Type B pancreatic cell (in vitro differentiated cells): ENCODE data around the gene MAPKAPK5. TPM values are rescaled to one million over a fixed set of nuclear protein-coding genes. Genes with fewer than 3 reads are reported as not detected.

ENCODE experiments used
- DNase-seq: peaks from one replicate; pipeline ENCODE4 v3.0.0; 2021; ENCODE audit warnings: mixed read lengths; ENCODE audit not compliant: unreplicated experiment; ENCODE audit errors: extremely low spot score
- H3K27ac Mint-ChIP-seq: 2 replicates; pipeline ENCODE4 v1.8.0; 2021; ENCODE audit warnings: mild to moderate bottlenecking, mixed read lengths
- H3K27me3 Mint-ChIP-seq: 2 replicates; pipeline ENCODE4 v1.8.0; 2021; ENCODE audit warnings: mixed read lengths
- H3K36me3 Mint-ChIP-seq: 2 replicates; pipeline ENCODE4 v1.8.0; 2021; ENCODE audit warnings: mixed read lengths
- H3K4me1 Mint-ChIP-seq: one replicate; pipeline ENCODE4 v1.8.0; 2021; ENCODE audit warnings: mixed read lengths; ENCODE audit not compliant: unreplicated experiment
- H3K4me3 Mint-ChIP-seq: 2 replicates; pipeline ENCODE4 v1.8.0; 2021; ENCODE audit warnings: mild to moderate bottlenecking, mixed read lengths
- H3K9me3 Mint-ChIP-seq: 2 replicates; pipeline ENCODE4 v1.8.0; 2021; ENCODE audit warnings: mixed read lengths
- total RNA-seq: library from RNA; stranded (reverse); gene quantifications from 2 replicates; pipeline ENCODE4 v1.2.1, GENCODE V29; 2021; ENCODE audit warnings: low replicate concordance
- TF ChIP-seq, protein P1 (sequence below): fragments of 200-600 bp; sonication (generic); conservative IDR thresholded peaks from 2 replicates; pipeline ENCODE4 v1.5.0; 2021; ENCODE audit warnings: antibody characterized with exemption, mild to moderate bottlenecking

MAPKAPK5 gene
- total RNA-seq, 1 donor from 2014 or later: 61.4 TPM

DNA sequence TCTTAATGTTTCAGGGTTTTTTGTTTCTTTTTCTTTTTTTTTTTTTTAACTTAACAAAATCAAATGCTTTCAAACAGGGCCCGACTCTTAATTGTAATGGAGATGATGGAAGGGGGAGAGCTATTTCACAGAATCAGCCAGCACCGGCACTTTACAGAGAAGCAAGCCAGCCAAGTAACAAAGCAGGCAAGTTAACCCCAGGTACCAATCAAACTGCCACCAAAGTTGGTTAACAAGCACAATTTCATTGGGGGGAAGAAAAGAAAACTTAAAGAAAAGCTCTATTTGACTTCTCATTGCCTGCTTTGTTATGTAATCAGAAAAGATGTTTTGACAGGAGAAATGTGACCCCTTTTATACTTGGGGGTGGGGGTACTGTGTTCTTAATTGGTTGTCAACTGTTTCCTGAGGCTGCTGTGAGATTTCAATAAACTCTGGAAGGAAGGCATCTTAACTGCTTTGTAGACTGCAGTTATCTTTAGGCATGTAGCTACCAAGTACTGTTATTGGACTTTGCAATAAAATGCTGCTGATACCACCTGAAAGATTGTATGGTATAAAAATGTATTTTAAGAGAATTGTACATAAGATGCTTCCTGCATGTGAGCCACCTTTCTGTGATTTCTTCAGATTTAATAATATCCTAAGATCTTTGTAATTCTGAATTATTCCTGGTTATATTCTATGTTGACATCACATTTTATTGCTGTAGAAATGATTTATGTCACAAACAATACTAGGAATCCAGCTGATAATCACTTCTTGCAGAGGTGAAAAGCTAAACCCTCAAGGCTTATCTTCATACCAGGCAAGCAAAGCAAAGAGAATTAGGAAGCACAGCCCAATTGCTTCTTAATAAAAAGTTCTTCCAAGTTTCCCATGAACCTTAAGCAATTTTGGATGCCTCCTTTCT, 26.9 kb downstream of the MAPKAPK5 start:
- no peak for DNase-seq
- Mint-ChIP-seq H3K9me3 (no peaks in the 10 kb centered on the region), H3K4me3 (no peak overlapping the region), H3K27ac (no peak overlapping the region), H3K4me1 (no peaks in the 10 kb centered on the region), H3K36me3 (peaks cover 33% of the 10 kb centered on the region), H3K27me3 (no peaks in the 10 kb centered on the region)
- TF ChIP-seq, protein P1, sequence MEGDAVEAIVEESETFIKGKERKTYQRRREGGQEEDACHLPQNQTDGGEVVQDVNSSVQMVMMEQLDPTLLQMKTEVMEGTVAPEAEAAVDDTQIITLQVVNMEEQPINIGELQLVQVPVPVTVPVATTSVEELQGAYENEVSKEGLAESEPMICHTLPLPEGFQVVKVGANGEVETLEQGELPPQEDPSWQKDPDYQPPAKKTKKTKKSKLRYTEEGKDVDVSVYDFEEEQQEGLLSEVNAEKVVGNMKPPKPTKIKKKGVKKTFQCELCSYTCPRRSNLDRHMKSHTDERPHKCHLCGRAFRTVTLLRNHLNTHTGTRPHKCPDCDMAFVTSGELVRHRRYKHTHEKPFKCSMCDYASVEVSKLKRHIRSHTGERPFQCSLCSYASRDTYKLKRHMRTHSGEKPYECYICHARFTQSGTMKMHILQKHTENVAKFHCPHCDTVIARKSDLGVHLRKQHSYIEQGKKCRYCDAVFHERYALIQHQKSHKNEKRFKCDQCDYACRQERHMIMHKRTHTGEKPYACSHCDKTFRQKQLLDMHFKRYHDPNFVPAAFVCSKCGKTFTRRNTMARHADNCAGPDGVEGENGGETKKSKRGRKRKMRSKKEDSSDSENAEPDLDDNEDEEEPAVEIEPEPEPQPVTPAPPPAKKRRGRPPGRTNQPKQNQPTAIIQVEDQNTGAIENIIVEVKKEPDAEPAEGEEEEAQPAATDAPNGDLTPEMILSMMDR: no peak

GRCh38 chr12:111869671-111870070, 27.6 kb downstream of the MAPKAPK5 start:
- Mint-ChIP-seq H3K4me3 (no peak overlapping the region), H3K36me3 (peaks cover 33% of the 10 kb centered on the region), H3K27ac (no peak overlapping the region), H3K27me3 (no peaks in the 10 kb centered on the region), H3K4me1 (no peaks in the 10 kb centered on the region), H3K9me3 (no peaks in the 10 kb centered on the region)
- DNase-seq: no peak
- TF ChIP-seq, protein P1: no peak

GRCh38 chr12:111870216-111870615, 28.2 kb downstream of the MAPKAPK5 start:
- Mint-ChIP-seq H3K27ac (no peak overlapping the region), H3K9me3 (no peaks in the 10 kb centered on the region)

GRCh38 chr12:111870706-111871105, 28.7 kb downstream of the MAPKAPK5 start:
- H3K36me3 Mint-ChIP-seq: peaks cover 30% of the 10 kb centered on the region
- no peak overlapping the region for H3K4me3 Mint-ChIP-seq
- TF ChIP-seq, protein P1: no peak
- no peaks in the 10 kb centered on the region for H3K9me3 Mint-ChIP-seq
- no peaks in the 10 kb centered on the region for H3K27me3 Mint-ChIP-seq
- no peaks in the 10 kb centered on the region for H3K4me1 Mint-ChIP-seq
- no peak overlapping the region for H3K27ac Mint-ChIP-seq
- no peak for DNase-seq

More at GRCh38 chr12:111870216-111870615, 28.2 kb downstream of the MAPKAPK5 start:
- TF ChIP-seq, protein P1: no peak
- no peak for DNase-seq
- Mint-ChIP-seq H3K4me1 (no peaks in the 10 kb centered on the region), H3K27me3 (no peaks in the 10 kb centered on the region), H3K4me3 (no peak overlapping the region), H3K36me3 (peaks cover 31% of the 10 kb centered on the region)

DNA sequence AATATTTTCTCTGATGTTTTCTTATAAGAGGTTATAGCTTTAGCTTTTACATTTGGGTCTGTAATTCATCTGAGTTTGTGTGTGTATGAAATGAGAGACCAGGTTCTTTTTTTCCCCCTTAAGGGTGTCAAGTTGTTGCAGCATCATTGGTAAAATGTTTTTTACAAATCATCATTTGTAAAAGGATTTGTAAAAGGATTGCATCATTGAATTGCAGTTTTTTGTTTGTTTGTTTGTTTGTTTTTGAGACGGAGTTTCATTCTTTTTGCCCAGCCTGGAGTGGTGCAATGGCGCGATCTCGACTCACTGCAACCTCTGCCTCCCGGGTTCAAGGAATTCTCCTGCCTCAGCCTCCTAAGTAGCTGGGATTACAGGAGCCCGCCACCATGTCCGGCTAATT, 31.1 kb downstream of the MAPKAPK5 start:
- Mint-ChIP-seq H3K9me3 (no peaks in the 10 kb centered on the region), H3K36me3 (peaks cover 38% of the 10 kb centered on the region), H3K27me3 (no peaks in the 10 kb centered on the region), H3K4me3 (no peak overlapping the region), H3K4me1 (no peaks in the 10 kb centered on the region), H3K27ac (no peak overlapping the region)
- DNase-seq: no peak
- TF ChIP-seq, protein P1: no peak
